Mesendoderm (in vitro differentiated cells): Measurements from ENCODE around the gene CST5.

Source experiments
- DNase-seq: peaks from one replicate; pipeline ENCODE4 v3.0.0; 2013
- H2AK5ac ChIP-seq: 2 replicates; pipeline ENCODE4 v1.6.1; 2013; ENCODE audit warnings: low read length, inconsistent platforms
- H2BK120ac ChIP-seq: 2 replicates; pipeline ENCODE4 v1.6.1; 2013; ENCODE audit warnings: low read depth, mild to moderate bottlenecking, low read length, moderate library complexity, mixed read lengths
- H2BK15ac ChIP-seq: replicated peaks from 2 replicates; pipeline ENCODE4 v1.6.1; 2013; ENCODE audit warnings: low read depth, mild to moderate bottlenecking, moderate library complexity
- H2BK5ac ChIP-seq: 2 replicates; pipeline ENCODE4 v1.6.1; 2013; ENCODE audit warnings: low read length, inconsistent platforms
- H3K18ac ChIP-seq: 2 replicates; pipeline ENCODE4 v1.6.1; 2013; ENCODE audit warnings: mild to moderate bottlenecking, low read length, mixed read lengths
- H3K23ac ChIP-seq: one replicate; pipeline ENCODE4 v1.6.1; 2013; ENCODE audit warnings: low read length
- H3K27ac ChIP-seq: 2 replicates; pipeline ENCODE4 v1.5.1; 2013; ENCODE audit warnings: low read depth, mild to moderate bottlenecking, inconsistent platforms, low read length, moderate library complexity
- H3K27me3 ChIP-seq: 2 replicates; pipeline ENCODE4 v1.6.1; 2013; ENCODE audit warnings: low read length, control low read depth, mild to moderate bottlenecking, inconsistent platforms; ENCODE audit not compliant: insufficient read depth, poor library complexity
- H3K36me3 ChIP-seq: 2 replicates; pipeline ENCODE4 v1.6.1; 2013; ENCODE audit warnings: low read length, inconsistent platforms; ENCODE audit not compliant: control insufficient read depth, insufficient read depth
- H3K4ac ChIP-seq: one replicate; pipeline ENCODE4 v1.6.1; 2013; ENCODE audit warnings: low read depth, mild to moderate bottlenecking, low read length, moderate library complexity
- H3K4me1 ChIP-seq: 2 replicates; pipeline ENCODE4 v1.6.1; 2013; ENCODE audit warnings: low read depth, low read length, inconsistent platforms; ENCODE audit not compliant: control insufficient read depth
- H3K4me2 ChIP-seq: 2 replicates; pipeline ENCODE4 v1.6.1; 2013; ENCODE audit warnings: low read length
- H3K4me3 ChIP-seq: 2 replicates; pipeline ENCODE4 v1.5.1; 2013; ENCODE audit warnings: mild to moderate bottlenecking, low read length
- H3K56ac ChIP-seq: one replicate; pipeline ENCODE4 v1.6.1; 2013; ENCODE audit warnings: low read length
- H3K79me1 ChIP-seq: 2 replicates; pipeline ENCODE4 v1.6.1; 2013; ENCODE audit warnings: low read length, inconsistent platforms
- H3K79me2 ChIP-seq: 2 replicates; pipeline ENCODE4 v1.6.1; 2013; ENCODE audit warnings: mild to moderate bottlenecking, low read length; ENCODE audit not compliant: control insufficient read depth, insufficient read depth
- H3K9ac ChIP-seq: 2 replicates; pipeline ENCODE4 v1.6.1; 2013; ENCODE audit warnings: low read length, inconsistent platforms
- H4K5ac ChIP-seq: one replicate; pipeline ENCODE4 v1.6.1; 2013; ENCODE audit warnings: low read length
- H4K8ac ChIP-seq: one replicate; pipeline ENCODE4 v1.6.1; 2013; ENCODE audit warnings: low read depth, mild to moderate bottlenecking, control low read depth, low read length, moderate library complexity
- WGBS: extraction: QIAGEN DNeasy Blood & Tissue Kit; methylation state at CpG from one replicate; pipeline ENCODE4 v1.1.7; 2013; ENCODE audit warnings: low lambda C conversion rate, missing lambda C conversion rate; ENCODE audit not compliant: insufficient coverage; ENCODE audit errors: extremely low coverage; 5-methylcytosine and 5-hydroxymethylcytosine counted together

CST5 gene

GRCh38 chr20:23925789-23926525 lies 46.4 kb upstream of the CST5 start:
- no peaks in the 10 kb centered on the region for H3K4me1 ChIP-seq

DNA sequence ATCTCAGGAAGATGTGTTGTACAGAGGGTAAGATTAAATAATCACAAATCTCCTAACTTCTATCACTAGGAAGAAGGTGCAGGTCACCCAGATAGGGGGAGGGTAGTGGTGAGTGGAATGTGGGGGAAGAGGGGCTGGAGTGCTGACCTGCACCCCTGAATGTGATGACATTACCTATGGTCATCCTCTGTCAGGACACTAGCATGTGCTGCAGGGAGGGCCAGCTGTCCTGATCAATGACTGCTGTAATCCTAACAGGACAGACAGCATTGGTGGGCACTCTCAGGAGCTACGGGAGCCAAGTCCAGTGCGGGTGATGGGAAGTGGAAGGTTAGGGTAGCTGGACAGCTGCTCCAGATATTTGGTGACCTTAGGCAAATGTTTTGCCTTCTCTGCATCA lies 45.2 kb upstream of the CST5 start:
- no peak overlapping the region for H3K4ac ChIP-seq
- H2BK5ac ChIP-seq: no peak overlapping the region
- DNase-seq: no peak
- H3K18ac ChIP-seq: no peak overlapping the region
- H3K23ac ChIP-seq: no peak overlapping the region
- WGBS: no CpG with 5 or more reads among the region's 2 CpGs
- no peak overlapping the region for H3K4me3 ChIP-seq
- no peaks in the 10 kb centered on the region for H3K36me3 ChIP-seq
- no peak overlapping the region for H2BK15ac ChIP-seq
- H3K56ac ChIP-seq: no peak overlapping the region
- no peaks in the 10 kb centered on the region for H3K79me1 ChIP-seq
- H4K8ac ChIP-seq: no peak overlapping the region
- H3K79me2 ChIP-seq: no peaks in the 10 kb centered on the region
- H4K5ac ChIP-seq: no peak overlapping the region
- H2AK5ac ChIP-seq: no peak overlapping the region
- H3K27ac ChIP-seq: no peak overlapping the region
- no peak overlapping the region for H3K9ac ChIP-seq
- H3K27me3 ChIP-seq: no peaks in the 10 kb centered on the region
- no peaks in the 10 kb centered on the region for H3K4me1 ChIP-seq
- no peak overlapping the region for H2BK120ac ChIP-seq
- H3K4me2 ChIP-seq: no peak overlapping the region

More at GRCh38 chr20:23925789-23926525, 46.4 kb upstream of the CST5 start:
- Histone ChIP-seq H3K4ac (no peak overlapping the region), H3K79me1 (no peaks in the 10 kb centered on the region), H3K23ac (no peak overlapping the region), H2AK5ac (no peak overlapping the region), H2BK120ac (no peak overlapping the region), H2BK5ac (no peak overlapping the region), H3K9ac (no peak overlapping the region), H4K5ac (no peak overlapping the region), H2BK15ac (no peak overlapping the region), H3K56ac (no peak overlapping the region), H4K8ac (no peak overlapping the region), H3K36me3 (no peaks in the 10 kb centered on the region), H3K18ac (no peak overlapping the region), H3K4me3 (no peak overlapping the region), H3K27me3 (no peaks in the 10 kb centered on the region), H3K79me2 (no peaks in the 10 kb centered on the region), H3K4me2 (no peak overlapping the region), H3K27ac (no peak overlapping the region)
- no peak for DNase-seq
- WGBS: no CpG with 5 or more reads among the region's 6 CpGs

DNA sequence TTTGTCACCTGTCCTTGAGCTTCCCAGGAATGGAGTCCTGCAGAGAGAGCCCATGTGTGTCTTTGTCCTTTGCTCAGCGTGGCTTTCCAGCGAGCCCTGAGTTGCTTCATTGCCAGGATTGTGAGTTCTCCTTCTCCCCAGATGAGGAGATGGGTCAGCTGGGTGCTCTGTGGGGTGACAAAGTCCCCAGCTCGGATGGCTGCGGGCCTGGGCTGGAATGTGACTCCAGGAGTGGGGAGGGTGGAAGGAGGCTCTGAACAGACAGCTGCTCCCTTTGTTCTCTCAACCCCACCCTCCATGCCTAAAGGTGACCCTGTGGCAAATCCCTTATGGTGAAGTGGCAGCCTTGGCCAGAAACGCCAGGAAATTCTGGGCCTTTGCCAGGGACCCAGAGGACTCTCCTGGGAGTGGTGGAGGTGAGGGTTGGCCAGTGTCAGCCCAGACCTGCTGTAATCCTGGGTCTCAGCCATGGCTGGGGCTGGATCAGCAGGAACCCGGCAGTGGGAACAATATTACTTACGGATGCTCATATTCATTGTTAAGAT lies 44.4 kb upstream of the CST5 start:
- H3K18ac ChIP-seq: no peak overlapping the region
- H3K56ac ChIP-seq: no peak overlapping the region
- H3K4me2 ChIP-seq: no peak overlapping the region
- no peak overlapping the region for H2BK120ac ChIP-seq
- no peak for DNase-seq
- WGBS: no CpG with 5 or more reads among the region's 7 CpGs
- no peak overlapping the region for H3K9ac ChIP-seq
- H3K4me3 ChIP-seq: no peak overlapping the region
- H4K5ac ChIP-seq: no peak overlapping the region
- H3K27me3 ChIP-seq: no peaks in the 10 kb centered on the region
- H3K23ac ChIP-seq: no peak overlapping the region
- H3K4me1 ChIP-seq: no peaks in the 10 kb centered on the region
- no peak overlapping the region for H2AK5ac ChIP-seq
- H2BK5ac ChIP-seq: no peak overlapping the region
- H2BK15ac ChIP-seq: no peak overlapping the region
- no peaks in the 10 kb centered on the region for H3K79me2 ChIP-seq
- H3K4ac ChIP-seq: no peak overlapping the region
- no peaks in the 10 kb centered on the region for H3K79me1 ChIP-seq
- no peaks in the 10 kb centered on the region for H3K36me3 ChIP-seq
- no peak overlapping the region for H4K8ac ChIP-seq
- no peak overlapping the region for H3K27ac ChIP-seq

DNA sequence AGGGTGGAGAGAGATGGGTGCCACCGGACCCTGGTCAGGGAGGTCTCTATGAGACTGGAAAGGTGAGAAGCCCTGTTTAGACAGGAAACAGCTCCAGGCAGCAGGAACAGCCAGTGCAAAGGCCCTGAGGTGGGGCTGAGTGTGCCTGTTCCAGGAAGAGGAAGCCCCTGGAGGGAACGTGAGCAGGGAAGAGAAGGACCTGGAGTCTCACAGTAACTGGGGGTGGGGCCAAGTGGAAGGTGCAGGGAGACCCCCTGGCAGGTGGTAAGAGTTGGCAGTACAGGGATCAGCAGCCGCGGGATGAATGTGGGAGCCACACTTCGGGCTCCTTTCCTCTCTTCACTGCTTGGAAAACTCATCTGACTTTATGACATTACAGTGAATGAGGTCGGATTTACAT lies 43.8 kb upstream of the CST5 start:
- no peak overlapping the region for H3K27ac ChIP-seq
- no peak overlapping the region for H3K18ac ChIP-seq
- H2AK5ac ChIP-seq: no peak overlapping the region
- no peaks in the 10 kb centered on the region for H3K79me2 ChIP-seq
- no peak overlapping the region for H2BK15ac ChIP-seq
- H3K4me2 ChIP-seq: no peak overlapping the region
- H3K23ac ChIP-seq: no peak overlapping the region
- no peak overlapping the region for H2BK5ac ChIP-seq
- no peak for DNase-seq
- H3K36me3 ChIP-seq: no peaks in the 10 kb centered on the region
- no peak overlapping the region for H2BK120ac ChIP-seq
- H3K4ac ChIP-seq: no peak overlapping the region
- no peak overlapping the region for H4K5ac ChIP-seq
- no peak overlapping the region for H4K8ac ChIP-seq
- H3K4me3 ChIP-seq: no peak overlapping the region
- H3K9ac ChIP-seq: no peak overlapping the region
- H3K56ac ChIP-seq: no peak overlapping the region
- H3K79me1 ChIP-seq: no peaks in the 10 kb centered on the region
- H3K4me1 ChIP-seq: no peaks in the 10 kb centered on the region
- H3K27me3 ChIP-seq: no peaks in the 10 kb centered on the region
- no CpG with 5 or more reads among the region's 6 CpGs for WGBS

DNA sequence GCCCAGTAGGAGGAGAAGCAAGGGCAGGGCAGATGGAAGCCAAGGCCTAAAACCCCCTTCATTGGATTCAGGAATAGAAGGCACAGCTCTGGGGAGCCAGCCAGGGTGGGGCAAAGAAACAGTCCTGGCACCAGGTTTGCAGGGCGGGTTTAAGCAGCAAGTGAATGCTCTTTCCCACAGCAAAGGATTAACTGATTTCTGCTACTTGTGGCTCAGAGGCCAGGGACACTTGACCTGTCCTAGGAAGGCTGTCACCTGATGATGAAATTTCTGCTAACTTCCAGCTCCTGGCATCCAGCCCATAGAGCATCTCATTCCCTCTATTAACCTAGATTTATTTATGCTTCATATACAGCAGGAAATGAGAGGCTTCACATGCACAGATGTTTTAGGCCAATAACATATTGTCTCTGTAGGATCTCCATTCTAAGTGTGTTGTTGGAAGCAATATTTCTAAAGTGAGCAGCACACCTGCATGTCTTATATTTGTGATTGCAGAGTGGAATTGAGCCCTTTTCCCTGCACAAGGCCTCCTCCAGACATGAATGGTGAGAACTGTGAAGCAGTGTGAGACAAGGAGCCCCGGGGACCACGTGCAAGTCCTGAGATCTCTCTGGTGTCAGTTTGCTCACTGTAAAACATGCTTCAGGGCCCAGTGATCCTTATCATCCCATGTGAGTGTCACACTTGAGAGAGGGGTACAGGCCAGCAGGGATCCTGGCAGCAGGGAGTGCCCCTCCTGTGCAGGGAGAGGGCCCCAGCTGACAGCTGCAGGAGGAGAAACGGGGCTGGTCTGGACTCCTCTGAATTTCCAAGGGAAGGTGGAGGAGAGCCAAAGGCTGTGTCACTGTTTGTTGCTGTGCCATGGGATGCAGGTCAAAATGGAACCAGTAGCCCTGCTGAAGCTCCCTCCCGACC lies 41.1 kb upstream of the CST5 start:
- no peak overlapping the region for H3K4me3 ChIP-seq

More for the DNA sequence above, 41.1 kb upstream of the CST5 start:
- Histone ChIP-seq H3K4me1 (no peaks in the 10 kb centered on the region), H2BK5ac (no peak overlapping the region), H3K23ac (no peak overlapping the region), H3K27ac (no peak overlapping the region), H3K56ac (no peak overlapping the region), H3K79me2 (no peaks in the 10 kb centered on the region), H3K4ac (no peak overlapping the region), H3K27me3 (no peaks in the 10 kb centered on the region), H3K36me3 (no peaks in the 10 kb centered on the region), H2BK120ac (no peak overlapping the region), H3K4me2 (no peak overlapping the region), H4K8ac (no peak overlapping the region), H3K18ac (no peak overlapping the region), H4K5ac (no peak overlapping the region), H2BK15ac (no peak overlapping the region), H2AK5ac (no peak overlapping the region), H3K9ac (no peak overlapping the region), H3K79me1 (no peaks in the 10 kb centered on the region)
- DNase-seq: no peak
- no CpG with 5 or more reads among the region's 5 CpGs for WGBS
